ENCODE results near the gene NLGN4X. TPM values are rescaled to one million over a fixed set of nuclear protein-coding genes. Genes with fewer than 3 reads are reported as not detected.

Gene NLGN4X
- total RNA-seq, 1 donor from 2014 or later = 11.5 TPM

DNA sequence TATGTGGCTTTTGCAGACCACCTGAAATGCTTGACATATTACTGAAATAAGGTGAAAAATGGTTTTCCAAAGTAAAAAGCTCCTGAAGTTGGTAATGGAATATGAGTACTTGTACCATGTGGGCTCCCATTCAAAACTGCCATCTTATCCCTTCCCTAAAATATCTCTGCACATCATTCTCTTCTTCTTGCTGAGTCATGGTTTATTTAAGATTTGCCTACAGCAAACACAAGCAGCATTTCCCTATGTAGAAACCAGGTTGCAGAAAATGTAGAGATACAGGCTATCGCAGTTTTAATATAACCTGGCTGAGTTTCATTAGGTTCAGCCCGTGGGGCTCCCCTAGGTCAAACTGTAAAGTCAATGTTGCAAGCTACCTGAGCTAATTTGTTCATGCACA, 270.1 kb downstream of the NLGN4X start:
- FAIRE-seq = no peak
- Mint-ChIP-seq H3K27ac (ENCODE audit: unreplicated experiment) (no peak overlapping the region), H3K27me3 (ENCODE audit: low read depth, unreplicated experiment) (no peaks in the 10 kb centered on the region)

DNA sequence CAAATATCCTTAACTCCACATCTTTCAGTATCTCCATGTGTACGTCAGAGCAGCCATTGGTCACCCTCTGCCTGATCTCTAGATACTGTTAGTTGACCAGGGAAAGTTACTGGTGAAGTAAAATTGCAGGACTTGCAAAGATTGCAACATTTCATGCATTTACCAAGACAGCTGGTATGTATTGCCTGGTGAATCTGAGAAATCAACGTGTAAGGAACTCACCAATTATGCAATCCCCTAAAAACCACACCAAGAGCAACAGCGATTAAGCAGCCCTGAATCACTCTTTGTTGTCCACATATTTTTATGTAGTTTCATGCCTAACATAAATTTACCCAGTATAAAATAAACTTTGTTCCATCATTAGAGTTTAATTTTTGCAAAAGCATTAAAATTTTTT, 271.2 kb downstream of the NLGN4X start:
- H3K27ac Mint-ChIP-seq (ENCODE audit: unreplicated experiment) = no peak overlapping the region
- no peaks in the 10 kb centered on the region for H3K27me3 Mint-ChIP-seq (ENCODE audit: low read depth, unreplicated experiment)
- DNase-seq (ENCODE audit: low read depth) (peak; percentile 83), FAIRE-seq (peak; percentile 60)
- Histone ChIP-seq H3K27ac (ENCODE audit: low read depth, low read length) (no peak overlapping the region), H2AFZ (ENCODE audit: low read depth, low read length) (no peak overlapping the region), H3K4me2 (ENCODE audit: low read length) (no peak overlapping the region), H3K4me3 (ENCODE audit: insufficient read depth, low read depth, low read length) (no peak overlapping the region), H3K4me1 (ENCODE audit: insufficient read depth, low read length) (no peaks in the 10 kb centered on the region), H4K20me1 (ENCODE audit: insufficient read depth, low read length) (no peaks in the 10 kb centered on the region), H3K9ac (ENCODE audit: low read length) (no peak overlapping the region), H3K27me3 (ENCODE audit: insufficient read depth, low read length) (no peaks in the 10 kb centered on the region), H3K79me2 (ENCODE audit: insufficient read depth, low read length) (no peaks in the 10 kb centered on the region), H3K36me3 (ENCODE audit: insufficient read depth, low read length) (no peaks in the 10 kb centered on the region), H3K9me3 (ENCODE audit: insufficient read depth, low read depth, low read length) (no peaks in the 10 kb centered on the region)
- H3K4me3 Mint-ChIP-seq (ENCODE audit: unreplicated experiment) = no peak overlapping the region
- no peaks in the 10 kb centered on the region for H3K36me3 Mint-ChIP-seq (ENCODE audit: low read depth, unreplicated experiment)
- H3K4me1 Mint-ChIP-seq (ENCODE audit: low read depth, unreplicated experiment) = peaks cover 4% of the 10 kb centered on the region
- H3K9me3 Mint-ChIP-seq (ENCODE audit: unreplicated experiment) = no peaks in the 10 kb centered on the region
- no peak for TF ChIP-seq EZH2 (IDR thresholded peaks at IDR 0.05; ENCODE audit: insufficient read depth, low read length)
- TF ChIP-seq, protein P1, sequence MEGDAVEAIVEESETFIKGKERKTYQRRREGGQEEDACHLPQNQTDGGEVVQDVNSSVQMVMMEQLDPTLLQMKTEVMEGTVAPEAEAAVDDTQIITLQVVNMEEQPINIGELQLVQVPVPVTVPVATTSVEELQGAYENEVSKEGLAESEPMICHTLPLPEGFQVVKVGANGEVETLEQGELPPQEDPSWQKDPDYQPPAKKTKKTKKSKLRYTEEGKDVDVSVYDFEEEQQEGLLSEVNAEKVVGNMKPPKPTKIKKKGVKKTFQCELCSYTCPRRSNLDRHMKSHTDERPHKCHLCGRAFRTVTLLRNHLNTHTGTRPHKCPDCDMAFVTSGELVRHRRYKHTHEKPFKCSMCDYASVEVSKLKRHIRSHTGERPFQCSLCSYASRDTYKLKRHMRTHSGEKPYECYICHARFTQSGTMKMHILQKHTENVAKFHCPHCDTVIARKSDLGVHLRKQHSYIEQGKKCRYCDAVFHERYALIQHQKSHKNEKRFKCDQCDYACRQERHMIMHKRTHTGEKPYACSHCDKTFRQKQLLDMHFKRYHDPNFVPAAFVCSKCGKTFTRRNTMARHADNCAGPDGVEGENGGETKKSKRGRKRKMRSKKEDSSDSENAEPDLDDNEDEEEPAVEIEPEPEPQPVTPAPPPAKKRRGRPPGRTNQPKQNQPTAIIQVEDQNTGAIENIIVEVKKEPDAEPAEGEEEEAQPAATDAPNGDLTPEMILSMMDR (IDR thresholded peaks at IDR 0.05; ENCODE audit: insufficient read depth, low read depth, low read length) = no peak

More for the DNA sequence above, 270.1 kb downstream of the NLGN4X start:
- Mint-ChIP-seq H3K36me3 (ENCODE audit: low read depth, unreplicated experiment) (no peaks in the 10 kb centered on the region), H3K9me3 (ENCODE audit: unreplicated experiment) (no peaks in the 10 kb centered on the region), H3K4me1 (ENCODE audit: low read depth, unreplicated experiment) (peaks cover 4% of the 10 kb centered on the region), H3K4me3 (ENCODE audit: unreplicated experiment) (no peak overlapping the region)
- no peak for DNase-seq (ENCODE audit: low read depth)
- no peak overlapping the region for H3K4me2 ChIP-seq (ENCODE audit: low read length)
- TF ChIP-seq EZH2 (IDR thresholded peaks at IDR 0.05; ENCODE audit: insufficient read depth, low read length) = no peak
- TF ChIP-seq, protein P1 (IDR thresholded peaks at IDR 0.05; ENCODE audit: insufficient read depth, low read depth, low read length) = no peak
- no peaks in the 10 kb centered on the region for H3K27me3 ChIP-seq (ENCODE audit: insufficient read depth, low read length)
- H2AFZ ChIP-seq (ENCODE audit: low read depth, low read length) = no peak overlapping the region
- H3K9me3 ChIP-seq (ENCODE audit: insufficient read depth, low read depth, low read length) = no peaks in the 10 kb centered on the region
- H3K27ac ChIP-seq (ENCODE audit: low read depth, low read length) = no peak overlapping the region
- no peaks in the 10 kb centered on the region for H3K4me1 ChIP-seq (ENCODE audit: insufficient read depth, low read length)
- H3K4me3 ChIP-seq (ENCODE audit: insufficient read depth, low read depth, low read length) = no peak overlapping the region
- H3K79me2 ChIP-seq (ENCODE audit: insufficient read depth, low read length) = no peaks in the 10 kb centered on the region
- no peaks in the 10 kb centered on the region for H4K20me1 ChIP-seq (ENCODE audit: insufficient read depth, low read length)
- H3K36me3 ChIP-seq (ENCODE audit: insufficient read depth, low read length) = no peaks in the 10 kb centered on the region
- H3K9ac ChIP-seq (ENCODE audit: low read length) = no peak overlapping the region

DNA sequence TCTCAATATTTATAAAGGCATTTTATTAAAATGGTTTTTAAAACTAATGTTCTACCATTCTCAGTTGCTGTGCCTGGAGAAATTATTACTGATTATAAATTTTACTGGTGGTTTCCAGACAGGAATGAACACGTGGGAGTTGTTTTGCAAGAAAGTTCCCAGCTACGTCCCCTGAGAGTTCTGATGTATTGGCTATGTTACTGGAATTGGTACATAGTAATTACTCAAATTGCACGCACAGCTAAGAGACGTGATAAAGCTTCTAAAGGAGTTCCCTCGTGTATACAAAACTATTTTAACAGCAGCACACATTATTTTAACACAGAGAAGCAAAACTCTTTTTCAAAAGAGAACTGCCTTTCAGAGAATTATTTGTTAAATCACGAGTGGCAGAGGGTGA, 292.2 kb downstream of the NLGN4X start:
- Histone ChIP-seq H3K9ac (ENCODE audit: low read length) (no peak overlapping the region), H3K9me3 (ENCODE audit: insufficient read depth, low read depth, low read length) (no peaks in the 10 kb centered on the region), H3K4me1 (ENCODE audit: insufficient read depth, low read length) (no peaks in the 10 kb centered on the region), H3K27ac (ENCODE audit: low read depth, low read length) (no peak overlapping the region), H2AFZ (ENCODE audit: low read depth, low read length) (no peak overlapping the region), H3K79me2 (ENCODE audit: insufficient read depth, low read length) (no peaks in the 10 kb centered on the region), H3K4me2 (ENCODE audit: low read length) (no peak overlapping the region), H3K4me3 (ENCODE audit: insufficient read depth, low read depth, low read length) (no peak overlapping the region), H4K20me1 (ENCODE audit: insufficient read depth, low read length) (no peaks in the 10 kb centered on the region), H3K36me3 (ENCODE audit: insufficient read depth, low read length) (no peaks in the 10 kb centered on the region), H3K27me3 (ENCODE audit: insufficient read depth, low read length) (no peaks in the 10 kb centered on the region)
- Mint-ChIP-seq H3K4me1 (ENCODE audit: low read depth, unreplicated experiment) (peaks cover 4% of the 10 kb centered on the region), H3K4me3 (ENCODE audit: unreplicated experiment) (no peak overlapping the region), H3K9me3 (ENCODE audit: unreplicated experiment) (no peaks in the 10 kb centered on the region), H3K27ac (ENCODE audit: unreplicated experiment) (no peak overlapping the region), H3K27me3 (ENCODE audit: low read depth, unreplicated experiment) (no peaks in the 10 kb centered on the region), H3K36me3 (ENCODE audit: low read depth, unreplicated experiment) (no peaks in the 10 kb centered on the region)
- TF ChIP-seq EZH2 (IDR thresholded peaks at IDR 0.05; ENCODE audit: insufficient read depth, low read length) = no peak
- TF ChIP-seq, protein P1 (IDR thresholded peaks at IDR 0.05; ENCODE audit: insufficient read depth, low read depth, low read length) = no peak
- no peak for FAIRE-seq
- peak; percentile 56 for DNase-seq (ENCODE audit: low read depth)

Measured in astrocyte (in vitro differentiated cells and primary cell).